HG03565 (cell line): ENCODE measurements around the gene CLIP2.
A peak's percentile ranks its signal among the peaks of the same experiment; 100 is the strongest.

ENCODE experiments used
- ATAC-seq: cut with Tn5 transposase; IDR thresholded peaks from one replicate; pipeline ENCODE4 v1.9.1; 2021; ENCODE audit warnings: mild to moderate bottlenecking, moderate library complexity; ENCODE audit not compliant: unreplicated experiment

Gene CLIP2

GRCh38 chr7:74269757-74270277 is 19.4 kb upstream of the CLIP2 start:
- ATAC-seq, result no peak

GRCh38 chr7:74271742-74272141 is 17.5 kb upstream of the CLIP2 start:
- ATAC-seq, result no peak

GRCh38 chr7:74272305-74273038 is 16.7 kb upstream of the CLIP2 start:
- ATAC-seq, result peak; percentile 62

- ATAC-seq, result no peak
Observed at GRCh38 chr7:74275401-74275881, 13.8 kb upstream of the CLIP2 start.

GRCh38 chr7:74277636-74278035 is 11.6 kb upstream of the CLIP2 start:
- ATAC-seq, result no peak

GRCh38 chr7:74280985-74281384 is 8.2 kb upstream of the CLIP2 start:
- ATAC-seq, result no peak

- no peak for ATAC-seq
Observed at GRCh38 chr7:74282748-74283459, 6.3 kb upstream of the CLIP2 start.

GRCh38 chr7:74283858-74284447 is 5.3 kb upstream of the CLIP2 start:
- no peak for ATAC-seq

GRCh38 chr7:74284781-74285259 is 4.4 kb upstream of the CLIP2 start:
- ATAC-seq, result no peak

- ATAC-seq, result no peak
Observed at GRCh38 chr7:74286131-74286530, 3.1 kb upstream of the CLIP2 start.

GRCh38 chr7:74287303-74288033 is 1.7 kb upstream of the CLIP2 start:
- ATAC-seq, result no peak

GRCh38 chr7:74288034-74288881 is 949 bp upstream of the CLIP2 start:
- ATAC-seq, result no peak

- ATAC-seq, result no peak
Observed at GRCh38 chr7:74289659-74290552, 699 bp downstream of the CLIP2 start.

- ATAC-seq, result no peak
Observed at GRCh38 chr7:74290553-74290950, 1.3 kb downstream of the CLIP2 start.

- no peak for ATAC-seq
Observed at GRCh38 chr7:74290981-74291441, 1.8 kb downstream of the CLIP2 start.

GRCh38 chr7:74291535-74291934 is 2.3 kb downstream of the CLIP2 start:
- no peak for ATAC-seq

GRCh38 chr7:74292757-74293576 is 3.8 kb downstream of the CLIP2 start:
- ATAC-seq, result no peak

GRCh38 chr7:74293577-74293908 is 4.3 kb downstream of the CLIP2 start:
- no peak for ATAC-seq
